Measurements from ENCODE around the gene DEFB113.

Gene DEFB113

DNA sequence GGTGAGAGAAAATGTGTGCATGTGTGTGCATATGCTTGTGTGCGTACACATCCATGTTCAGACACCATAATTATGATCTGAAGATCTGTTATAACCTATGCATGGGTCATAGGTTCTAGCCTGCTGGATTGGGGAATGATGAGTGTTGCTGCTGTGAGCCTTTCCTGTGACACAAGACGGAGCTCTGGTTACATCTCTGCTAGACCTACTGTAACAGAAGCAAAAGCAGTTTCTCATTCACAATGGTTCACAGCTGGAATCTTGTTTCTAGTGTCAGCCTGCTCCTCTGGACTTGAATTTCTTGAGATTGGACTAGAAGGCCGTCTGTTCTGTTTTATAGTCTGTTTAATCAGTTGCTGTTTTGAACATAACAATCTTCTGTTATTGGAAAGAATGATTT is 45.6 kb downstream of the DEFB113 start:
- H3K4me3 ChIP-seq (ENCODE audit: low read depth, low read length), result no peak overlapping the region
- no peak for DNase-seq (ENCODE audit: low read depth)
- TF ChIP-seq CTCF (IDR thresholded peaks at IDR 0.05; ENCODE audit: control insufficient read depth, extremely low read depth, insufficient read depth), result peak; percentile 36

- no peak for DNase-seq (ENCODE audit: low read depth)
- no peak for TF ChIP-seq CTCF (IDR thresholded peaks at IDR 0.05; ENCODE audit: control insufficient read depth, extremely low read depth, insufficient read depth)
- no peak overlapping the region for H3K4me3 ChIP-seq (ENCODE audit: low read depth, low read length)
Observed at GRCh38 chr6:49919935-49920644, 49.3 kb downstream of the DEFB113 start.

- H3K4me3 ChIP-seq (ENCODE audit: low read depth, low read length), result no peak overlapping the region
- DNase-seq (ENCODE audit: low read depth), result no peak
Observed at GRCh38 chr6:49919261-49919660, 50.2 kb downstream of the DEFB113 start.

GRCh38 chr6:49918787-49919186 is 50.6 kb downstream of the DEFB113 start:
- no peak for DNase-seq (ENCODE audit: low read depth)
- TF ChIP-seq CTCF (IDR thresholded peaks at IDR 0.05; ENCODE audit: control insufficient read depth, extremely low read depth, insufficient read depth), result no peak
- no peak overlapping the region for H3K4me3 ChIP-seq (ENCODE audit: low read depth, low read length)

More at GRCh38 chr6:49919261-49919660, 50.2 kb downstream of the DEFB113 start:
- no peak for TF ChIP-seq CTCF (IDR thresholded peaks at IDR 0.05; ENCODE audit: control insufficient read depth, extremely low read depth, insufficient read depth)

Data from LNCaP clone FGC (cell line).